Fibroblast of skin of abdomen (primary cell): ENCODE measurements around the gene PEAK1.
A peak's percentile ranks its signal among the peaks of the same experiment; 100 is the strongest.
"Not testable (repeated sequence)": the region's sequence is repeated elsewhere in the genome, so short reads cannot be mapped to it uniquely, and the experiment has no call there.

Experiments
- DNase-seq: peaks from one replicate; pipeline ENCODE4 v3.0.0-alpha.2; 2013

PEAK1 gene

DNA sequence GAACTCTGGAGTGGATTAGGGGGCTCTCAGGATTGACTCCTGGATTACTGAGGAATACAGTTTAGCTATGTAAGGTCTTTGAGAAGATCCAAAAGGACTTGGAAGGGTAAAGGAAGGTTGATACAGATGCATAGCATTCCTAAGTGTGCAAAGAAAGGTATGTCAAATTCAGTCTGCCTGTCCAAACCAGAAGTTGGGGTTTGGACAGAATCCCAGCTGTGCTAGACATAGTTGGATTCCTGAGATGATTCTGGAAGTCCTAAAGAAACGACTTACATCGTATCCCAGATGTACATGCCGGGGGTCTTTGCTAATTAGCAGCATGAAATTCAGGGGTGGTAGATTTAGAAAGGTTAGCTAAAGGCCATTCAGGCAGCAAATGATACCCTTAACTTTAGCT lies 251.3 kb downstream of the PEAK1 start:
- DNase-seq = peak; percentile 93

DNA sequence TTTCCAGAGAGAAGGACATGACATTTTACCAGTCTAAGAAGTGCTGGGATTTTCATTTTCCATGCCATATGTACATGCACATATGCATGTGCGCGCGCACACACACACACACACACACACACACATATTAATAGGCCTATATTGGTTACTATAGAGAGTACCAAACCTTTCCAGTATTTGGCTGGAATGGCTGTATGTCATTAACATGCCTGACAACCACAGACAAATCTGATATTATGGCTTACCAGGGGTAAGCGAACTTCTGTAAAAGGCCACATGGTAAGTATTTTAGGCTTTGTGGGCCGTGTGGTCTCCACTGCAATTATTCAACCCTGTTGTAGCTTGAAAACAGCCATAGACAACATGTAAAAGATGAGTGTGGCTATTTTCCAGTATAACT lies 251.8 kb downstream of the PEAK1 start:
- DNase-seq = peak; percentile 75

DNA sequence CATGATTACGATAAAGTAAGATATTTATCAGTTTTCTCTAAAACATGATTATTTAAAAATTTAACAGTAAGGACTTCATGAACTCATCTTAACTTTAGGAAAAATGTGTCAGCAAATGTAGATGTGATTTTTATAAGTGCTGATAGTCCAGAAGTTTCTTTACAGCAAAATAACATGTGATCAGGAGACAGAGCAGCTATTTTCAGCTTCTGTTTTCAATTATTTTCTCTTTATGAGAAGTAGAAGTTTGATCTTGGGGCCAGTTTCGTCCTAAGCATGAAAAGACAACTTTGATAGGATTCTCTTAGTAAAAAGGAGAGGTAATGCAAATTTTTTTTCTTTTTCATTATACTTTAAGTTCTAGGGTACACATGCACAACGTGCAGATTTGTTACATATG lies 252.5 kb downstream of the PEAK1 start:
- no peak for DNase-seq

GRCh38 chr15:77163781-77164384 lies 256.0 kb downstream of the PEAK1 start:
- DNase-seq = no peak

DNA sequence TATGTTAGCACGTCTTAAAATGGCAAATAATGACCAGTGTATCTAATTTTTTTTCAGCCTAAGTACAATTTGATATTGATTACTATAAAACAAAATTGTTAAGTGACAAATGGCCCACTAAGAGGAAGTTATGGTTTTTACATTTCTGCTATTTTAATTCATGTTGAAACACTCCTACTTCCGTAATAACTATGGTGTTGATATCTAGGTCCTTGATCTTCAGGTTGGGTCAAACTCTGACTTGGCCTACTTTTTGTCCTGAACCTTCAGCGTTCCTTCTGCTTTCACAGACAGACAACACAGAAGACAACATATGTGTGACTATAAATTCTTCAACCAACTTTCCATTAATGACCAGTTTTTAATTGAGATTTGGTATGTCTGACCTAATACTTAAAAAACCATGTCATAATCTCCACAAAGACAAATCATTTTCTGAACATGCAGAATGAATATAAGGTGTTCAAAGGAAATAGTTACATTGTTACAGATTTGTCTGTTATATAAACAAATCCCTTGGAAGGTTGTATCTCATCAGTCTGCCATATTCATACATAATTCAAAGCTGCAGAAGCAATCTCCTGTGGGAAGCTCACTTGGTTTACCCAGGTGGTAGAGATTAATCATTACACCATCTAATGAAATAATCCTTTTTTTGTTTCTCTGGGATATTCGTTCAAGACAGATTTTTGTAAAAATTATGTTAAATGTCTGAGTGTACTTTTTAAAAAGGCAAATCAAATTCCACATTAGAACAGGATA lies 256.9 kb downstream of the PEAK1 start:
- no peak for DNase-seq

GRCh38 chr15:77160562-77161478 lies 259.1 kb downstream of the PEAK1 start:
- DNase-seq = no peak

DNA sequence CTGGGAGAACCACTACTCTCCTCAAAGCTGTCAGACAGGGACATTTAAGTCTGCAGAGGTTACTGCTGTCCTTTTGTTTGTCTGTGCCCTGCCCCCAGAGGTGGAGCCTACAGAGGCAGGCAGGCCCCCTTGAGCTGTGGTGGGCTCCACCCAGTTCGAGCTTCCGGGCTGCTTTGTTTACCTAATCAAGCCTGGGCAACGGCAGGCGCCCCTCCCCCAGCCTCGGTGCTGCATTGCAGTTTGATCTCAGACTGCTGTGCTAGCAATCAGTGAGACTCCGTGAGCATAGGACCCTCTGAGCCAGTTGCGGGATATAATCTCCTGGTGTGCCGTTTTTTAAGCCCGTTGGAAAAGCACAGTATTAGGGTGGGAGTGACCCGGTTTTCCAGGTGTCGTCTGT lies 263.9 kb downstream of the PEAK1 start:
- not testable (repeated sequence) for DNase-seq

- no peak for DNase-seq
These were observed 271.7 kb downstream of the PEAK1 start for GRCh38 chr15:77148191-77148590.

- DNase-seq = no peak
These were observed 274.5 kb downstream of the PEAK1 start for GRCh38 chr15:77145370-77145769.

GRCh38 chr15:77144492-77145070 lies 275.3 kb downstream of the PEAK1 start:
- DNase-seq = peak; percentile 99

DNA sequence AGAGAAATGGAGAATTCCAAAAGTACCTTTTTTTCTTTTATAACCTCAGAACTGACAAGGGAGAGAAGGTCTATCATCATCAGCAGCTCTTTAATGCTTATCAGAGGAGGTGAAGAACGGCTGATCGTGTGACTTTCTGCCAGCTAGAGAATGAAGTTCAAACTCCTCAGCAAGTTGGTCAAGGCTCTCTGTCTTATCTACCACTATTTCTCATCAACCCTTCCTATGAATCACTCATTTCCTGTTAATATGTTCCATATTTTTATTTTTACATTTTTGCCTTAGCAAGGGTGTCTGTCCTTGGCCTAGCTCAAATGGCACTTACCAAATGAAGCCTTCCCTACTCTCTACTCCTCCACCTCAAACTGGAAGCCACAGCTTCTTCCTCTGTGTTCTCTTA lies 275.9 kb downstream of the PEAK1 start:
- DNase-seq = no peak

- DNase-seq = no peak
These were observed 276.3 kb downstream of the PEAK1 start for GRCh38 chr15:77143616-77144015.

- DNase-seq = no peak
These were observed 276.7 kb downstream of the PEAK1 start for GRCh38 chr15:77143191-77143590.

- no peak for DNase-seq
These were observed 279.7 kb downstream of the PEAK1 start for GRCh38 chr15:77140220-77140619.

DNA sequence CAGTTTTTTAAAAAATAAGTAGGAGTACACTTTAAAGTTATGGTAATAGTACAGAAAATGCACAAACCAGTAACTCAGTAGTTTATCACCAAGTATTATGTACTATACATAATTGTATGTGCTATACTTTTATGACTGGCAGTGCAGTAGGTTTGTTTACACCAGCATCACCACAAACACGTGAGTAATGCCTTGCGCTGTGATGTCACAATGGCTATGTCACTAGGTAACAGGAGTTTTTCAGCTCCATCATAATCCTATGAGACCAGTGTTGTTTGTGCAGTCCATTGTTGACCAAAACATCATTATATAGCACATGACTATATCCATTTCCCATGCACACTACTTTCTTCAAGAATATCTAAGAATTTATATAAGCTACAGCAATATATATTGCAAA lies 280.6 kb downstream of the PEAK1 start:
- no peak for DNase-seq

DNA sequence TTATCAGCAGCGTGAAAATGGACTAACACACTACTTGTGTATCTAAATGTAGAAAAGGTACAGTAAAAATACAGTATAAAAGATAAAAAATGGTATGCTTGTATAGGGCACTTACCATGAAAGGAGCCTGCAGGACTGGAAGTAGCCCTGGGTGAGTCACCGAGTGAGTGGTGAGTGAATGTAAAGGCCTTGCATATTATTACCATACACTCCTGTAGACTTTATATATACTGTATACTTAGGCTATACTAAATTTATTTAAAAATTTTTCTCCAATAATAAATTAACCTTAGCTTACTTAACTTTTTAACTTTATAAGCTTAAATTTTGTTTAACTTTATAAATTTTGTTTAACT lies 281.8 kb downstream of the PEAK1 start:
- peak; percentile 62 for DNase-seq

GRCh38 chr15:77135181-77135580 lies 284.7 kb downstream of the PEAK1 start:
- no peak for DNase-seq

DNA sequence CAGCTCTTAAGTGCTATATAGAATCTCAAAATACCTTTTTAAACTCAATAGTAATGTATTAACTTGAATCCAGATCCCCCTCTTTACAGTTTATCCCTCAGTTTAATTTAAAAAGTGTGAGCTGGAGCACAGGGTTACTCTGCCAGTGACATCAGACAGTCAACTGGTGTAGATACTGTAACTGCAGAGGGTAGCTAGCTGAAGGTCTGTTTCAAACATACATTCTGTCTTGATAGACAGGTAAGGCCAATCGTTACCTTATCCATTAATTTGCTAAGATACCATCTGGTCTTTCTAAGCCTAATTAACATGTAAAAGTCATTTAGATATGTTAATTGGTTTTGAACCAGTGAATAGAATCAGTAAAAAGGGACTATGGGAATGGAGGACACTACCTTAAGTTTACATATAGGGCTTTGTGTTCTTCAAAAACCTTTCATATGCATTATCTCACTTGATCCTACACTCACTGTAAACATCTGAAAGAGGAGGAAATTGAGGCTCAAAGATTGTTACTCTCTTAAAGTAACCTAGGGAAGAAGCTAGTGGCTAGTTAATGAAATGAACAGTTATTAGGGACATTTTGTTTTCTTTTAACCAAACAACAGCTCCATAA lies 289.5 kb downstream of the PEAK1 start:
- DNase-seq = no peak

DNA sequence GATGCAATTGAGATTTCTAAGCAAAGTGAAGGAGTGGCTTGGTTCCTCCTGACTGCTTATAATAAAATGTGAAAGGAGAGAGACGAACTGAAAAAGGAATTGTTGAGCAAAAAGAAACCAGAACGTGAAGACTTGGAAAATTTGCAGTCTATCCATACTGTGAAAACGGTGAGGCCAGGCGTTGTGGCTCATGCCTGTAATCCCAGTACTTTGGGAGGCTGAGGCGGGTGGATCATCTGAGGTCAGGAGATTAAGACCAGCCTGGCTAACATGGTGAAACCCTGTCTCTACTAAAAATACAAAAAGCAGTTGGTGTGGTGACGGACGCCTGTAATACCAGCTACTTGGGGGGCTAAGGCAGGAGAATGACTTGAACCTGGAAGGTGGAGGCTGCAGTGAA lies 292.3 kb downstream of the PEAK1 start:
- DNase-seq = no peak

DNA sequence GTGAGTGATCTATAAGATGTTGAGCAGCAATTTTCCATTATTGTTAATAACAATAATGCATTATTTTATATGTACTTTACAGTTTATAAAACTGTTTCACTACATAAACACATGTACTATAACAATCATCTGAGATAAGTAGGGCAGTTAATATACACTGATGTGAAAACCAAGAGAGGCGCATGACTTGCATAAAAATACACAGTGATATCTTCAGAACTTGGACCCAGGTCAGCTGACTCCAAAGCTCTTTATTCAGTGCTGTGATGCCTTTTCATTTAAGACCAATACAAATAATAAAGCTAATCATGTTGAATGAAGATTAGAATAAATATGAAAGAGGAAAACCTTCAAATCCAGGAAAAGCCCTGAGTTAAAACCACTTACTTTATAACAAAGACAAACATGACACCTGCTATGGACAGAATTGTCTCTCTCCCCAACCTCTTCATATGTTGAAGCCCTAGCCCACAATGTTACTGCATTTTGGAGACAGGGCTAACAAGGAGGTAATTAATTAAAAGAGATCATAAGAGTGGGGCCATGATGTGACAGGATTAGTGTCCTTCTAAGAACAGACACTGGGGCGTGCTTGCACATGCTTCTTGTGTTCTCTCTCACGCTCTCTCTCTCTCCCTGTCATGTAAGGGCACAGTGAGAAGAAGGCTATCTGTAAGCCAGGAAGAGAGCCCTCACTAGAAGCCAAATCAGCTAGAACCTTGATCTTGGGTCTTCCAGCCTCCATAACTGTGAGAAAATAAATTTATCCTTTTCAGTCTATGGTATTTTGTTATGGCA lies 293.2 kb downstream of the PEAK1 start:
- no peak for DNase-seq

DNA sequence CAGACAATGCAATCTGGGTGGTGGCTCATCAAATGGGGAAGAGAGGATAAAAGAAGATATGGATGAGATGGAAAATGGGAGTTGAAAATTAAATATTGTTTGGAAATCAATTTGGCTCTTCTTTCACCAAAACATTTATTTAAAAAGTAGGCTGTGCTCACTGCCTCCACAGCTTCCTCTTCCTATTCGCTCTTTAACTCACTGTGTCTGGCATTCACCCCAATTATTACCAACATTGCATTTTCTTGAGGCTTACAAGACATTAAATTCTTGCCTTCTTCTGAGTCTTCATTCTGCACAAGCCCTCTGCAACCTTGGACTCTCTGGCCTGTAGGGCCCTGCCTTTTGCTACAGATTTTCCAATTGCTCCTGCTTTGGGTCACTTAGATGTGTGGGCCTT lies 296.1 kb downstream of the PEAK1 start:
- no peak for DNase-seq

DNA sequence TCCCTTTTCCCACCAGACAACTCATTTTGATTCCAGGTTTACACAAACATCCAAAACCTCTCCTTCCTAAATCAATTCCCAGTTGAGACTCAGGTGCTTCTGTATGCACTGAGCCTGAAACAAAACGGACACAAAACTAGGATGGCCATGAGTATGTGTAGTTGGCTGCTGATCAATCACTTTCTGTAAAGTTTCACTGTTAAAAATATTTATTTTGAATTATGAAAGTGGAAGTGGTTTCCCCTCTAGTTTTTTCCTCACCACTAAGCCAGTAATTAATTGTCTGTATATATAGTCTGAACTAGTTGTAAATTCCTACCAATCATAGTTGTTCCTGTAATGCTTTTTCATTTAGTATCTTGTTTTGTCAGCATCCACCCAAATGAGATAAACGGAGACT lies 297.3 kb downstream of the PEAK1 start:
- no peak for DNase-seq
